ENCODE data around the gene IL5RA.

IL5RA gene

GRCh38 chr3:3126477-3127431 lies 16.6 kb upstream of the IL5RA start, which contains the start of gene TRNT1:
TRNT1 (plus strand) TSS chr3:3126940; CDS start chr3:3129041, 2,101 bp downstream.
- peak; percentile 88 for DNase-seq (ENCODE audit: low spot score)
- POLR2A ChIA-PET (ENCODE audit: low non-redundant PET): no interaction called here
- CTCF ChIA-PET: no interaction called here
- no peak for TF ChIP-seq CTCF (conservative IDR thresholded peaks at IDR 0.05; ENCODE audit: low read depth)
- peak within 1 kb of the TSS; percentile 77 for H3K27ac ChIP-seq

- ChIA-PET POLR2A (ENCODE audit: low non-redundant PET) (no interaction called here), CTCF (no interaction called here)
- TF ChIP-seq CTCF (conservative IDR thresholded peaks at IDR 0.05; ENCODE audit: low read depth): no peak
- peak overlapping the region; percentile 77 for H3K27ac ChIP-seq
- no peak for DNase-seq (ENCODE audit: low spot score)
Measured at GRCh38 chr3:3125977-3126376, 15.8 kb upstream of the IL5RA start.

GRCh38 chr3:3119393-3119851 lies 9.2 kb upstream of the IL5RA start:
- DNase-seq (ENCODE audit: low spot score): no peak
- CTCF ChIA-PET: no interaction called here
- POLR2A ChIA-PET (ENCODE audit: low non-redundant PET): no interaction called here
- TF ChIP-seq CTCF (conservative IDR thresholded peaks at IDR 0.05; ENCODE audit: low read depth): no peak
- H3K27ac ChIP-seq: no peak overlapping the region

GRCh38 chr3:3117651-3118050 lies 7.5 kb upstream of the IL5RA start:
- TF ChIP-seq CTCF (conservative IDR thresholded peaks at IDR 0.05; ENCODE audit: low read depth): no peak
- CTCF ChIA-PET: no interaction called here
- no peak overlapping the region for H3K27ac ChIP-seq
- POLR2A ChIA-PET (ENCODE audit: low non-redundant PET): no interaction called here
- no peak for DNase-seq (ENCODE audit: low spot score)

GRCh38 chr3:3113042-3113709 lies 3.0 kb upstream of the IL5RA start:
- ChIA-PET POLR2A (ENCODE audit: low non-redundant PET) (no interaction called here), CTCF (no interaction called here)
- DNase-seq (ENCODE audit: low spot score): no peak
- TF ChIP-seq CTCF (conservative IDR thresholded peaks at IDR 0.05; ENCODE audit: low read depth): no peak
- no peak overlapping the region for H3K27ac ChIP-seq

- no peak for DNase-seq (ENCODE audit: low spot score)
- no peak overlapping the region for H3K27ac ChIP-seq
- ChIA-PET POLR2A (ENCODE audit: low non-redundant PET) (no interaction called here), CTCF (no interaction called here)
- TF ChIP-seq CTCF (conservative IDR thresholded peaks at IDR 0.05; ENCODE audit: low read depth): no peak
Measured at GRCh38 chr3:3110749-3111361, 681 bp upstream of the IL5RA start.
